NCI-H1694 (cell line): ENCODE measurements around the gene RNASEH2A.

Experiments
- DNase-seq: peaks from one replicate; lab custom pipeline; 2025; lab: John Stamatoyannopoulos, UW

RNASEH2A gene

DNA sequence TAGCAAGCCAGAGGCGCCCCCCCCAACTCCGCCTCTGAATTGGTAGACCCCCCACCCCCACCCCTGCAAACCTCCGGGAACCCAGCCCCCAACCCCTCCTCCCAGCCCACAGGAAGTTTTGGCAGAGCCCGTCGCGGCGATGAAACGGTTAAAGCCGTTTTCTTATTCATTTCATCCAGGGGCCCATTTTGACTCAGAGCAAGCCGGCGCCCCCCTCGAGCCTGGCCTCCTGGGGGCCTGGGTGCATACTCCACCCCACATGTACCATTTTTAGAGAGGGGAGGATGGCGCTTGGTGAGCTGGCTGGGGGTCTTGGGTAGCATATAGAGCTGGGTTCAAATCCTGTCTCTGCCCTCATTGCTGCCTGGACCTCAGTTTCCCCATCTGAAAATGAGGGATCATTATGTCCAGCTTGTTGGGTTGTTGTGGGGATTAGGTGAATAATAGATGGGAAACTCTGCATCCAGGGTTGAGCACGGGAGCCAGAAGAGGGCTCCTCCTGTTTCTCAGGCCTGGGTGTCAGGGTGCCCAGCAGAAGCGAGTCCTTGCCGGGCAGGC is 23.0 kb upstream of the RNASEH2A start:
- DNase-seq: no peak

- no peak for DNase-seq
Observed at GRCh38 chr19:12783849-12784393, 22.5 kb upstream of the RNASEH2A start.

DNA sequence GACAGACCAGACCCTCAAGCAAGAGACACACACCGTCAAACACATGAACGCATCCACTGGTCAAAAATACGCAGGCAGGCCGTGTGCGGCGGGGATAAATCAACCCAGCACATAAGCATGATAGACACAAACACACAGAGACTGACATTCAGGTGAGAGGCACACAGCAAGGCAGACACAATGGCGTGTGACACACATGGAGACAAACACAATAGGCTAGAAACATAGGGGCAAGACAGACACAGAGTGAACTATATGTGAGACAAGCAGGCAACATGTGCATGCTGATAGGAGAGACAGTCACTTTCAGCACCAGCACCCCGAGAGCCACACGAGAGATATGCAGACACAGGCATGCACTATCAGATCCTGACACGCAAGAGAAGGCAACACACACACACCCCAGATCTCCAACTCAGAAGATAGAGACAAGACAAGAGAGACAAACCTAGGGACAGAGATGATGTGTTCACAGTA is 22.0 kb upstream of the RNASEH2A start:
- no peak for DNase-seq

GRCh38 chr19:12784871-12785430 is 21.4 kb upstream of the RNASEH2A start:
- DNase-seq: no peak

GRCh38 chr19:12785431-12786031 is 20.9 kb upstream of the RNASEH2A start:
- no peak for DNase-seq

- DNase-seq: no peak
Observed at GRCh38 chr19:12786141-12786870, 20.1 kb upstream of the RNASEH2A start.

- no peak for DNase-seq
Observed at GRCh38 chr19:12786952-12787351, 19.4 kb upstream of the RNASEH2A start.

- DNase-seq: no peak
Observed at GRCh38 chr19:12787458-12787857, 18.9 kb upstream of the RNASEH2A start.

DNA sequence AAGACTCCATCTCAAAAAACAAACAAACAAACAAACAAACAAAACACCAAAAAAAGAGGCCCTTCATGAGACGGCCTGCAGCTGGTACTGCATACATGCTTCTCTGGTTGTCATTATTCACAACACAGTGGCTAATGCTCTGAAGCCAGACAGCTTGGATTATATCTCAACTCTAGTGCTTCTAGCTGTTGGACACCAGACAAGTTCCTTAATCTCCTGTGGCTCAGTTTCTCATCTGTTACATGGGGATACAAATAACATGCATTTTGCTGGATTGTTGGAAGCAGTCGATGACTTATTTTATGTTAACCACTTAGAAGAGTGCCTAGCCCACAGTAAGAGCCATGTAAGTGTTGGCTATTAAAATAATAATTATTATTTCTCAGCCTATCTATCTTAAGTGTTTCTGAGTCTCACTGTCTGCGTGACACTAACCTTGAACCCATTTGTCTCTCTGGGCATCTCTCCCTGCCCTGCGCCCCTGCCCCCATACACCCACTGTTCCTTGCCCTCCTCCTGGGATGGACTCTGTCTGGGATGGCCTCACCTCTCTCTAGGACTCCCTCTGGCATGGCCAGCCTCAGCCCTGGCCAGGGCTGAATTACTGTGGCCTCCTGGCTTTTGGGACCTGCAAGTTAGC is 18.2 kb upstream of the RNASEH2A start:
- peak; percentile 20 for DNase-seq

DNA sequence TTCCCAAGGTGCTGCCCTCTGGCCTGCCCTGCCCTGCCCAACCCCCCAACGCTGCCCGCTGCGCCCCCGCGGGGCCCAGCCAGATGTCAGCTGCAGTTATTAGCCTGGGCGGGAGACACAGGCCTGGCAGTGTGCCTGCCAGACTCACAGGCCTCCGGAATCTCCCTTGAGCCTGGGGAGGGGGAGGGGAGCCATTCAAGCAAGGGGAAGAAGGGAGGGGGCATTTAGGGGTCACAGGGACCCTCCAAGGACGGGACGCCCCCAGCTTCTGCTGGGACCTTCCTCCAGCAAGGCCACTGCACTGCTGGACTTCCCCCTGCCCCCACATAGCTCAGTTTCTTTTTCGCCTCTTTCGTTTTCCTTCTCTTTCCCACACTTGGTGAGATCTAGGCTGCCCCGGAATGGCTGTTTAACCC is 17.7 kb upstream of the RNASEH2A start:
- peak; percentile 38 for DNase-seq

GRCh38 chr19:12789098-12789903 is 17.1 kb upstream of the RNASEH2A start:
- DNase-seq: no peak

DNA sequence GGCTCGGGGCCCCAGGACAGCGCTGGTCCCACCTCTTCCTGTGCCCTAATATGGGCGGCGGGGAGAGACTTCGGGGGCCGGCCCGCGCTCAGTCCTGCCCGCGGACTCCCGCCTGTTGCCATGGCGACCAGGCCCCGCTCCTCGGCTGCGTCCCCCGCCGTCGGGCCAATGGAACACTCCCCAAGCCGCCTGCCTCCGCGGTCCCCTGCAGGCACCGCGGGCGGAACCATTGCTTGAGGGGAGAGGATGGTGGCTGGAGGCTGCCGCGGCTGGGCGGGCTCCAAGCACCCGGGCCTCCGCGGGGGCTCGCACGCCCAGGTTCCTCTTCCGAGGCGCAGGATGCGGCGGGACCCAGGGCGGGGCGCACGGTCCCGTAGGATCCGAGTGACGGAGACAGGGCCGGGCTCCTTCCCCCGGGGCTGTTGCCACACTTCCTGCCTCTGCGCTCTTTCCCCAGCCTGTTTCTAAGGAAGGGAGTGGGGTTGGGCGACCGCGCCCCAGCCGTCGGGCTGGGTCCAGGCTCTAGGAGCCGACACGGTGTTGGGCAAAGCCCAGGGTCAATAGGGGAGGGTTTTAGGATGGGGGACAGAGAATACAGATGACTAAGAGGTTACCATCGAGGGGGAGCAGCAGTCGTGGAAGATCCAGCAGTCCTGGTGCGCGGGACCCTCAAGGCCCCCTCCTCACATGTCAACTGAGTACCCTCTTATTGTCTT is 16.3 kb upstream of the RNASEH2A start:
- DNase-seq: peak; percentile 43

DNA sequence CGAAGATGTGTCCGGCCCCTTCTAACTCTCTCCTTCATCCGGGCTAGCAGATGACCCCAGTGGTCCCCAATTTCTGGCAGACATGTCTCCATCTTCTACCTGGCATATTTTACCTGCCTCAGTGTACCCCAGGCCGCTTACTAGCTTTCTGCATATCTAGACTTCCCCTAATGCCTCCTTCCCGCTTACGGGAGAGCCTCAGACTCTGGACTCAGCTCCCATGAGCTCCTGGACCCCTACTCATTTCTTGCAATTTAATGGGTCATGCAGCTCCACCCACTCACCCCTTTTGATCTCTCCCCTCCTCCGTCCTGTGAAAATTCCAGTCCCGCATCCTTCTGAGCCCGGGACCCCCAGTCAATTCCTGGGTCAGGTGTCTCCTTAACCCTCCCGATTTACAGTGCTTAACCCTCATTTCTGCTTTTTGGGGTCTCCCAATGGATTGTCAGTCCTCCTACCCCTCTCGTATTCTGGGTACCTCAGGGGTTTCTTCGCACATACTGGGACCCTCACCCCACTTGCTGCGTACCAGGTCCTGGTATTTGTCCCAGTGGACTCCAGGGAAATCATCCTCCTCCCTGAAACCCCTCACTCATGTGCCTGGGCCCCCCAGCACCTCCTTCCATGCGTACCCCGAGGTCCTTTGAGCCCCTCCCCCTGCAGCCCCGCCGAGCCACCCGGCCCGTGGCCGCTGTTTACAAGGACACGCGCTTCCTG is 15.6 kb upstream of the RNASEH2A start:
- no peak for DNase-seq

DNA sequence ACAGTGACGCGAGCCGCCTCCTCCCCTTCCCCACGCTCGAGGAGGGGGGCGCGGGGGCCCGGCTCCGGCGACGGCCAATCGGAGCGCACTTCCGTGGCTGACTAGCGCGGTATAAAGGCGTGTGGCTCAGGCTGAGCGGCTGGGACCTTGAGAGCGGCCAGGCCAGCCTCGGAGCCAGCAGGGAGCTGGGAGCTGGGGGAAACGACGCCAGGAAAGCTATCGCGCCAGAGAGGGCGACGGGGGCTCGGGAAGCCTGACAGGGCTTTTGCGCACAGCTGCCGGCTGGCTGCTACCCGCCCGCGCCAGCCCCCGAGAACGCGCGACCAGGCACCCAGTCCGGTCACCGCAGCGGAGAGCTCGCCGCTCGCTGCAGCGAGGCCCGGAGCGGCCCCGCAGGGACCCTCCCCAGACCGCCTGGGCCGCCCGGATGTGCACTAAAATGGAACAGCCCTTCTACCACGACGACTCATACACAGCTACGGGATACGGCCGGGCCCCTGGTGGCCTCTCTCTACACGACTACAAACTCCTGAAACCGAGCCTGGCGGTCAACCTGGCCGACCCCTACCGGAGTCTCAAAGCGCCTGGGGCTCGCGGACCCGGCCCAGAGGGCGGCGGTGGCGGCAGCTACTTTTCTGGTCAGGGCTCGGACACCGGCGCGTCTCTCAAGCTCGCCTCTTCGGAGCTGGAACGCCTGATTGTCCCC is 14.9 kb upstream of the RNASEH2A start, which contains the start of gene JUNB:
TSS of gene JUNB (plus strand) at position 142 of the 706 bp plus-strand sequence. CDS start at position 428, 286 bp downstream.
- peak; percentile 73 for DNase-seq

- DNase-seq: no peak
Observed at GRCh38 chr19:12792051-12792852, 14.1 kb upstream of the RNASEH2A start.

- DNase-seq: no peak
Observed at GRCh38 chr19:12792853-12793289, 13.5 kb upstream of the RNASEH2A start.

- DNase-seq: peak; percentile 54
Observed at GRCh38 chr19:12793290-12794195, 12.8 kb upstream of the RNASEH2A start.
